Calu3 (cell line): ENCODE measurements around the gene OTULINL. TPM values are rescaled to one million over a fixed set of nuclear protein-coding genes. Genes with fewer than 3 reads are reported as not detected.
A peak's percentile ranks its signal among the peaks of the same experiment; 100 is the strongest.

Experiments used
- BruUV-seq: library from RNA; stranded (reverse); fragments of 400-500 nt; replicated peaks from 2 replicates; lab custom pipeline; 2021; lab: Mats Ljungman, UMichigan
- CTCF ChIA-PET: fragments of 300-600 bp; sonication (Branson Sonifier 250); formaldehyde crosslinking; loops from one replicate; lab custom pipeline; 2022; ENCODE audit warnings: antibody characterized with exemption; lab: Charles Lee
- DNase-seq: peaks from one replicate; pipeline ENCODE4 v3.0.0; 2022
- H3K27ac Mint-ChIP-seq: one replicate; pipeline ENCODE4 v1.8.0; 2022; ENCODE audit warnings: mixed read lengths; ENCODE audit not compliant: unreplicated experiment
- H3K27me3 Mint-ChIP-seq: one replicate; pipeline ENCODE4 v1.8.0; 2022; ENCODE audit warnings: mixed read lengths; ENCODE audit not compliant: unreplicated experiment
- H3K36me3 Mint-ChIP-seq: one replicate; pipeline ENCODE4 v1.8.0; 2022; ENCODE audit warnings: mild to moderate bottlenecking, moderate library complexity, mixed read lengths; ENCODE audit not compliant: insufficient read depth, unreplicated experiment
- H3K4me1 Mint-ChIP-seq: one replicate; pipeline ENCODE4 v1.8.0; 2022; ENCODE audit warnings: mild to moderate bottlenecking, low read depth, mixed read lengths; ENCODE audit not compliant: unreplicated experiment
- H3K4me3 Mint-ChIP-seq: one replicate; pipeline ENCODE4 v1.8.0; 2022; ENCODE audit warnings: mild to moderate bottlenecking, low read depth, moderate library complexity, mixed read lengths; ENCODE audit not compliant: unreplicated experiment
- H3K9me3 Mint-ChIP-seq: one replicate; pipeline ENCODE4 v1.8.0; 2022; ENCODE audit warnings: low read depth, mixed read lengths; ENCODE audit not compliant: unreplicated experiment
- intact Hi-C: fragments of 100-400 bp; cut with micrococcal nuclease; formaldehyde crosslinking; loops from one replicate; pipeline ENCODE4 v1.10.0; 2022; ENCODE audit not compliant: unreplicated experiment
- total RNA-seq: library from RNA; stranded (reverse); gene quantifications from 2 replicates; pipeline ENCODE4 v1.2.3, GENCODE V29; 2022
- TF ChIP-seq, protein P1 (sequence below): fragments of 200-600 bp; IDR thresholded peaks from one replicate; pipeline ENCODE4 v1.8.0; 2022; ENCODE audit warnings: antibody characterized with exemption; ENCODE audit not compliant: unreplicated experiment

The OTULINL gene
- total RNA-seq, 1 experiment from 2014 or later: 5.3 TPM

- CTCF ChIA-PET: interaction anchor here (0.7 kb wide), 1 partner anchor 289 kb away, joined by 7 read pairs; no protein-coding TSS in a partner anchor
- no peaks in the 10 kb centered on the region for H3K36me3 Mint-ChIP-seq
- TF ChIP-seq, protein P1, sequence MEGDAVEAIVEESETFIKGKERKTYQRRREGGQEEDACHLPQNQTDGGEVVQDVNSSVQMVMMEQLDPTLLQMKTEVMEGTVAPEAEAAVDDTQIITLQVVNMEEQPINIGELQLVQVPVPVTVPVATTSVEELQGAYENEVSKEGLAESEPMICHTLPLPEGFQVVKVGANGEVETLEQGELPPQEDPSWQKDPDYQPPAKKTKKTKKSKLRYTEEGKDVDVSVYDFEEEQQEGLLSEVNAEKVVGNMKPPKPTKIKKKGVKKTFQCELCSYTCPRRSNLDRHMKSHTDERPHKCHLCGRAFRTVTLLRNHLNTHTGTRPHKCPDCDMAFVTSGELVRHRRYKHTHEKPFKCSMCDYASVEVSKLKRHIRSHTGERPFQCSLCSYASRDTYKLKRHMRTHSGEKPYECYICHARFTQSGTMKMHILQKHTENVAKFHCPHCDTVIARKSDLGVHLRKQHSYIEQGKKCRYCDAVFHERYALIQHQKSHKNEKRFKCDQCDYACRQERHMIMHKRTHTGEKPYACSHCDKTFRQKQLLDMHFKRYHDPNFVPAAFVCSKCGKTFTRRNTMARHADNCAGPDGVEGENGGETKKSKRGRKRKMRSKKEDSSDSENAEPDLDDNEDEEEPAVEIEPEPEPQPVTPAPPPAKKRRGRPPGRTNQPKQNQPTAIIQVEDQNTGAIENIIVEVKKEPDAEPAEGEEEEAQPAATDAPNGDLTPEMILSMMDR: no peak
Observed at GRCh38 chr5:14617441-14617840, 35.8 kb downstream of the OTULINL start.

DNA sequence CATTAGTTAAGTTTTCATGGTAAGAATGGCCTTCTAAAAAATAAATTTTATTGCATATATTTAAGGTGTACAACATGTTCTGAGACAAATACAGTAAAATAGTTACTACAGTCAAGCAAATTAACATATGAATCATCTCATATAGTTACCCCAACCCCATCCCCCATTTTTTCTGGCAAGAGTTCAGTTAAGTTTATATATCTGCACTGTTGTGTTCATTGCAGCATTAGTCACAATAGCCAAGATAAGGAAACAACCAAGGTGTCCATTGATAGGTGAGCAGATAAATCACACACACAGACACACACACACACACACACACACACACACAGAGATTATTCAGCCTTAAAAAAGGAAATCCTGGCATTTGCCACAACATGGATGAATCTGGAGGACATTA is 45.7 kb downstream of the OTULINL start:
- Mint-ChIP-seq H3K27me3 (no peaks in the 10 kb centered on the region), H3K36me3 (no peaks in the 10 kb centered on the region), H3K4me1 (peaks cover 10% of the 10 kb centered on the region), H3K4me3 (no peak overlapping the region), H3K27ac (no peak overlapping the region), H3K9me3 (no peaks in the 10 kb centered on the region)
- DNase-seq: peak; percentile 24
- intact Hi-C loops: no loop called here
- TF ChIP-seq, protein P1: no peak
- CTCF ChIA-PET: no interaction called here
- no TSS peak for BruUV-seq

More at GRCh38 chr5:14617441-14617840, 35.8 kb downstream of the OTULINL start:
- Mint-ChIP-seq H3K9me3 (no peaks in the 10 kb centered on the region), H3K4me1 (no peaks in the 10 kb centered on the region), H3K4me3 (no peak overlapping the region), H3K27me3 (no peaks in the 10 kb centered on the region), H3K27ac (no peak overlapping the region)
- intact Hi-C loops: no loop called here
- DNase-seq: no peak
- no TSS peak for BruUV-seq

DNA sequence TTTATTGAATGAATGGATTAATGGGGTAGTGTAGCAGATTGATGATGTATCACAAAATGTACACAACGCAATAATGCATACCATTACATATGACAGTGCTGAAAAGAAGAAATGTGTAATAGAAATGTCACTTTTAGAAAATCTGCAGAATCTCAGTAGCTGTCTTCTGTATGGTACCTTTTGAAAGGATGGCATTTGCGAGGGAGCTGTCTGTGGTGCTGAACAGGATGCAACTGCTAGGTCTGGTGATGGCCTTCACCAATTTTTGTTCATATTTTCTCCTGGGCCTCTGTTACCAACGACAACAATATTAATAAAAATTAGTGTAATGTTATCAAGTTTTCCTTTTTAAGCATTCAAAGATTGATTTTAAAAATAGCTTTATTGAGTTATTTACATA is 46.8 kb downstream of the OTULINL start:
- no peak overlapping the region for H3K27ac Mint-ChIP-seq
- no TSS peak for BruUV-seq
- TF ChIP-seq, protein P1: no peak
- H3K4me3 Mint-ChIP-seq: no peak overlapping the region
- H3K4me1 Mint-ChIP-seq: peaks cover 10% of the 10 kb centered on the region
- no peaks in the 10 kb centered on the region for H3K9me3 Mint-ChIP-seq
- no peaks in the 10 kb centered on the region for H3K36me3 Mint-ChIP-seq
- intact Hi-C loops: no loop called here
- CTCF ChIA-PET: interaction anchor here (0.7 kb wide), 1 partner anchor 20 kb away, joined by 3 read pairs; no protein-coding TSS in a partner anchor
- no peaks in the 10 kb centered on the region for H3K27me3 Mint-ChIP-seq
- DNase-seq: peak; percentile 55

- TF ChIP-seq, protein P1: no peak
- H3K4me3 Mint-ChIP-seq: no peak overlapping the region
- H3K27ac Mint-ChIP-seq: no peak overlapping the region
- intact Hi-C loops: no loop called here
- no peaks in the 10 kb centered on the region for H3K36me3 Mint-ChIP-seq
- BruUV-seq: no TSS peak
- CTCF ChIA-PET: no interaction called here
- H3K4me1 Mint-ChIP-seq: peaks cover 10% of the 10 kb centered on the region
- peaks cover 2% of the 10 kb centered on the region for H3K27me3 Mint-ChIP-seq
- DNase-seq: no peak
- no peaks in the 10 kb centered on the region for H3K9me3 Mint-ChIP-seq
Observed at GRCh38 chr5:14630671-14631070, 49.1 kb downstream of the OTULINL start.
